Activated naive CD4-positive, alpha-beta T cell (primary cell): ENCODE data around the gene LRP8.
"Not testable (repeated sequence)": the region's sequence is repeated elsewhere in the genome, so short reads cannot be mapped to it uniquely, and the experiment has no call there.

ENCODE experiments used
- DNase-seq, 4 experiments: peaks; one replicate each; lab custom pipeline; 2025; lab: John Stamatoyannopoulos, UW

Gene LRP8

GRCh38 chr1:53283156-53283555 lies 44.7 kb downstream of the LRP8 start:
- not testable (repeated sequence) for DNase-seq

- DNase-seq, result no peak
These were observed 46.7 kb downstream of the LRP8 start for GRCh38 chr1:53281133-53281532.

DNA sequence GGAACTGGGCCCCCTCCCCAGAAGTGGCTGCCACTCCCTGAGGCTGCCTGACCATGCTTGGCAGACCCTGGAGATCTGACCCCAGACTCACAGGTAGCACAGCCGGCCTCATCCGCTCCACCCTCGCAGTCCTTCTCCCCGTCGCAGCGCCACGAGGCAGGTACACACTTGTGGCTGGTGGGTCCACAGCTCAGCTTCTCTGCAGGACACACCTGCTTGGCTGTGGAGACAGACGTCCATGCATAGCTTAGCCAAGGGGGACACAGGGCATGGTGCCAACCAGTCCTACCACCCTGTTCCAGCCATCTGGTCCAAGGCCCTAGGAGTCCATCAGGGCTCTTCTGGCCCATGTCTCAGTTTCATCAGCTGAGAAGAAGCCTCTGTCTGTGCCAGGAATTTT lies 47.4 kb downstream of the LRP8 start:
- DNase-seq, result no peak

DNA sequence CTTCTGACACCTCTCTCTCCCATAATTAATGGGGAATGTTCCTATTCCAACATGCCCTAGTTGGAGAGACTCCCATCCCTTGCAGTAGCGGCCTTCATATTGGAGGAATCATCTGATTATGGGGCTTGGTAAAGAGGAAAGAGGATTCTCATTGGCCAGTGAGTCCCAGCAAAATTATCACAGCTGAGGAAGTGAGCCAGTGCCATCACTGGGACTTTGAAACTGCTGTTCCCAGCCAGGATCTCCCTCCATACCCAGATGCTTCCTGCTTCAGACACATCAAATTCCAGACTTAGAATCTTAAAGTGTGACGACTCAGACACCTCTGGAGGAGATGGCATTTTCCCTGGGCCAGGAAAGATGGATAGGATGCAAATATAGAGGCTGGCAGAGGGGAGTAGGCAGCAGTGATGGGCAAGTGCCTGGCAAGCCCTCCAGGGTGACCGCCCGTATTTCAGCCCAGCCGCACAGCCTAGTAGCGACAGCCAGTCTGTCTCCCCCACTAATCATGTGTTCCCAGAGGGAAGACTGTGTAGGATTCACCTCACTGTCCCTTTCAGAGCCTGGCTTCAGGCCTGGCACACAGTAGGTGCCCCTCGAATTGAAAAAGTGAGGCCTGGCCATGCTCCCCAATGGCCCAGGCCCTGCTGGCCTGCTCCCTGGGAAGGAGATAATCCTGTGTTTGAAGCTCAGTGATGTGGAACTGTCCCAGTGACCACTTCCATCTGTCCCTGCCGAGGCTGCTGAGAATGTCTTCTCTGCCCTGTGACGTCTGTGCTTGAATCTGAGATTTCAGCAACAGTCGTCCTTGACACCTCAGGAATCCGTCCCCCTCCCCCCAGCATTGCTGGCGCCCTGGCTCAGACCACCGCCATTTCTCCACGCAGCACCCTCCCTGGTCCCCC lies 48.3 kb downstream of the LRP8 start:
- DNase-seq, result no peak

GRCh38 chr1:53278298-53278725 lies 49.6 kb downstream of the LRP8 start:
- peak; percentile 29 to 66 (median 62) for DNase-seq

DNA sequence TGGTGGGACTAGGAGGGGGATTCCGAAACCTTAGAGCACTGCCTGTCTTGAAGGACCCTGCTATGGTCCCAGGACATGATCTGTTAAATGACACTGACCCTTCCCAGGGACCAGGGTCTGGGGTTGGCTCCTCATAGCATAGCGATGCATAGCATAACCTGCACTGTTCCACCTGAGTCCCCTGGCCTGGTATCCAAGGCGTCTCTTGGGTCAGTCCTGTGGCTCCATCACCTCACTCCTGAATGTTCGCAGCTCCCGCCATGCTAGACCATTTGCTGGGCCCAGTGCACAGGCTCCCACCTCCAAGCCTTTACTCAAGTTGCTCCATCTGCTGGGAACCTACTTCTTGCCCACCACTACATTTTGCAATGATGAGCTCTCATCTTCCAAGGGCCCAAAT lies 50.5 kb downstream of the LRP8 start:
- DNase-seq, result no peak

DNA sequence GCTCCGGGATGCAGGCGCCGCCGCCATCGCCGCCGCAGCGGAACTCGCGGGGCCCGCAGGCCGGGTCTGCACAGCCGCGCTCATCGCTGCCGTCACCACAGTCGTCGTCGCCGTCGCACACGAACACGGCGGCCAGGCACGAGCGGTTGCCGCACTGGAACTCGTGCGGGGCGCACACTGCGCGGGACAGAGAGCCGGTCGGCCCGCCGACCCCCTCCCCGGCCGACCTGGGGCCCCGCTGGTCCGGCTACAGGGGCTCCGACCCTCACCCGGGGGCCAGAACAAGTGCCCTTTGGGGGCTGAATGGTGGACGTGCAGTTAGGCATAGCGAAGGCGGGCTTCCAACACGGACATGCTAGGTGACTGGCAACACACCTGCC lies 51.0 kb downstream of the LRP8 start:
- no peak for DNase-seq

GRCh38 chr1:53276153-53276901 lies 51.5 kb downstream of the LRP8 start:
- no peak for DNase-seq

GRCh38 chr1:53275566-53275965 lies 52.3 kb downstream of the LRP8 start:
- no peak for DNase-seq

DNA sequence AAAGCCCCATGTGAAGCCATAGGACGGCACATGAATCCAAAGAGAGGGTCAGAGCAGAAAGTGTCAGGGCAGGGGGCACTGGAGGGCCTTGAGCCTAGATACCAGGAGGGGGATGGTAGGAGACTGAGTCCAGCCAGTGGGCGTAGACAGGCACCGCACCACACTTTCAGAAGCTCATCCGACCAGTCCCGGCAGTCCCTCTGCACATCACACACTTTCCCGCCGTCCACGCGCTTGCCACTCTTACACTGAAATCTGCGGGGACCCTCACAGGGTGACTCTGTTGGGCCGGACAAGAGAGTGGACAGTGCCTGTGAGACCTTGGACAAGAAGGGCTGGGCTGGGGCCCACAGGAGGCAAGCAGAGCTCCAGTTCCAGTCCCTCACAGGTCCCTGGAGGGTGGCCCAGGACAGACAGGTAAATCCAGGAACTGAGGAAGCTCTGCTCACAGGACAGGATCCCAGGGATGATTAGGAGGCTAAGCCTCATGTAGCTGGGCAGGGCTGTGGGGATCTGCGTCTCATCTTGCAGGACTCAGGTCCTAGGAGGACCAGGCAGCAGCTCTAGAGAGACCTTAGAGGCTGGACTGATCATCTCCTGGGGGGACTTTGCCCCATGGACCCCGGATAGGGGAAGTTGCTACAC lies 53.2 kb downstream of the LRP8 start:
- DNase-seq, result no peak

DNA sequence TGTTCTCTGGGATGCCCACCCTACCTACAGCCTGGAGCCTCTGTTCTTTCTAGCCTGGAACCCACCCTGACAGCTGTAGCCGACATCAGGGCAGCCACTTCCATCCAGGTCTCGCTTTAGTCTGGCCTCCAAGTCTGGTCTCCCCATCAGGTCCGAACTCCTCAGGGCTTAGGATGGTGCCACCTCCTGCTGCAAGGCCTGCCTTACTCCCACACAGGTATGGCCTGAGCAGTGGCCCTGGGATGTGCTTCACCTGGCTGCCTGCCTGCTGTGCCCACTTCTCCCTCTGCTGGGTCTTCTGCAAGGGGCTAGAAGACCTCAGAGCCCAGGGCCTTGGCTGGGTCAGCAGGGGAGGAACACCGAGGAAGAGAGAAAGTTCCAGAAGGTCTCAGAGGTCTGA lies 53.8 kb downstream of the LRP8 start:
- no peak for DNase-seq

DNA sequence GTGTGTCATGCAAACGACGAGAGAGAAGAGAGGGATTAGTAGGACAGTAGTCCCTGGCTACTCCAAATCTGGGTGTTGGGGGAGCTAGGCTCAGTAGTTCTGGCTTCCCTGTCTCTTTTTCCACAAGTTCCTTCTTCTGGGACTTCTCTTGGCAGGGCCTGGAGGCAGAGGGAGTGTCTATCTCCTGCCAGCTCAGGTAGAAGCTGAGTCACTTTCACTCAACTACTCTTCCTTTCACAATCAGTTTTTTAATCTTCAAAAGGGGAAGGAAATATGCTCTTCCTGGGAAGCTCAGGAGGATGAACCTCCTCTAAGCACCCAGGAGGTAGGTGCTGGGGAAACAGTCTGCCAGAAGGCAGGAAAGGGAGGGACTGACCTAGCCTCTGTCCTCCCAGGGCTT lies 54.3 kb downstream of the LRP8 start:
- DNase-seq, result no peak

- no peak for DNase-seq
These were observed 55.5 kb downstream of the LRP8 start for GRCh38 chr1:53272349-53272748.

- no peak for DNase-seq
These were observed 56.3 kb downstream of the LRP8 start for GRCh38 chr1:53271446-53272090.

- no peak for DNase-seq
These were observed 57.0 kb downstream of the LRP8 start for GRCh38 chr1:53270873-53271272.

GRCh38 chr1:53270107-53270506 lies 57.8 kb downstream of the LRP8 start:
- DNase-seq, result no peak

- DNase-seq, result no peak
These were observed 60.1 kb downstream of the LRP8 start for GRCh38 chr1:53267761-53268160.

GRCh38 chr1:53266038-53266437 lies 61.8 kb downstream of the LRP8 start:
- no peak for DNase-seq

DNA sequence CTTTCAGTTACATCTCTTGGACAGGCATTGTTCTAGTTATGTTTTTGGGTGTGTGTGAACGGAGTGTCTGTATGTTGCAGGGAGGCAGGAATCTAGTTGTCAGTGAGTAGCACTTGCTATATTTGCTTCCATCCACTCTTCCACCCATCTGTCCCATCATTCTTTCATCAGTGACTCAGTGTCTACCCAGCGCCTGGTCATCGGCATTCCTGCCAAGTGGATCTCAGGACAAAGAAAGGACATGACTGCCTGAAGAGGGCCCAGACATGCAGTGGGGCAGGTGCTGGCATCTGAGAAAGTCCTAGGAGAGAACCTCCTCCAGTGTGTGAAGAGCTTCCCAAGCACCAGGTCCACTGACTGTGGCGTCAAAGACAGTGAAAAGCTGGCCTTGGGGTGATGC lies 62.3 kb downstream of the LRP8 start:
- DNase-seq, result no peak

DNA sequence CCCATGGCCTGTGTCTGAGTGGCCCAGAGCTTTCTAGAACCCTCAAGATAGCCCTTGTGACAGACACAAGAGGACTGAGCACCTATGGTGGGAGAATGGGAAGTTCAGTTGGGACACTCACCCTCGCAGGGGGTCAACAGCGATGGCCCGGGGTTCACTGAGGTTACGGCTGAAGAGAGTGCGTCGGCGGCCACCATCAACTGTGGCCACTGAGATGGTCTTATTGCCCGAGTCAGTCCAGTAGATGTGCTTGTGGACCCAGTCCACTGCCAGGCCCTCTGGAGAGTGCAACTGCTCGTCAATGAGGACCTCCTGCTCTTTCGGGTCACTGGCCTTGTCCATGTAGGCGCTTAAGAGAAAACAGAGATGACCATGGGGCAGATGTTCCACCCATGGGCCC lies 63.8 kb downstream of the LRP8 start:
- no peak for DNase-seq

GRCh38 chr1:53262000-53262399 lies 65.9 kb downstream of the LRP8 start:
- DNase-seq, result no peak

GRCh38 chr1:53260631-53261247 lies 67.1 kb downstream of the LRP8 start:
- no peak for DNase-seq
